ENCODE data around the gene AGPAT4. TPM values are rescaled to one million over a fixed set of nuclear protein-coding genes. Genes with fewer than 3 reads are reported as not detected.

The AGPAT4 gene, protein sequence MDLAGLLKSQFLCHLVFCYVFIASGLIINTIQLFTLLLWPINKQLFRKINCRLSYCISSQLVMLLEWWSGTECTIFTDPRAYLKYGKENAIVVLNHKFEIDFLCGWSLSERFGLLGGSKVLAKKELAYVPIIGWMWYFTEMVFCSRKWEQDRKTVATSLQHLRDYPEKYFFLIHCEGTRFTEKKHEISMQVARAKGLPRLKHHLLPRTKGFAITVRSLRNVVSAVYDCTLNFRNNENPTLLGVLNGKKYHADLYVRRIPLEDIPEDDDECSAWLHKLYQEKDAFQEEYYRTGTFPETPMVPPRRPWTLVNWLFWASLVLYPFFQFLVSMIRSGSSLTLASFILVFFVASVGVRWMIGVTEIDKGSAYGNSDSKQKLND
- 2.7 and 5.5 TPM in 2 replicates for total RNA-seq

DNA sequence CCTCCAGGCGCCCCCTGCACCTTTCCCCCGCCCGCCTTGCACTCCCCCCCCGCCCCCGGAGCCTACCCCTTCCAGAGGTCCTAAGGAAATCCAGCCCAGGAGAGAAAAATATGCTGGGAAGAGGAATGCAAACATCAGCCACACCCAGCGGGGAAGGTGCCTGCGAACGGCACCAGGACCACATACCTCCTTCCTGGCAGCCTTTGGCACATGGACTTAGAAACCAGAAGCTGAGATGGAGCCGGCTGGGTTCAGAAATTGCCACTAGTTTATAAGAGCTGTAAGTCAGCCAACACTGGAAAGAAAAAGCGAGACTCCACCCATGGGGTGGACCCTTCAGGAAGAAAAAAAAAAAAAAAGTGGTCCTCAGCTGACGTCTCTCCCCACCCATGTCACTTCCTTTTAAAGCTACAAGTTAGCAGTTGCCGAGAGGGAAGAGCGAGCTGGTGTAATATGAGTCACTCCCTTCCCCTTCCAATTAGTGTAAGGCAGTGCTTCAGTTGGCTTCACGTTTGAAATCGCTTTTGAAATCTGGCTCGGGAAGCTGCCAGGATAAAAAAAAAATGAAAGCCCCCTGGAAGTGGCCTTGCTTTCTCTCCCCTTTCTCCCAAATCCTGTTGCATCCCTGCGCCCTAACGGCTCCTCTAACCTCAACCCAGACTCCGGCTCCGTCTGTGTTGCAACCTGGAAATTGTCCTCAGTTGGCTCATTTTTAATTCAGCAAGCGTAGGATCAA lies at the start of gene AGPAT4:
Gene AGPAT4 (minus strand): TSS at position 310 of the 736 bp plus-strand sequence. CDS start 41,848 bp downstream, outside the sequence.

